T-helper 17 cell (primary cell): ENCODE data around the gene SPATS1. TPM values are rescaled to one million over a fixed set of nuclear protein-coding genes. Genes with fewer than 3 reads are reported as not detected.

Experiments used
- ATAC-seq: fragments of 150-1000 bp; cut with Tn5 transposase; 2 replicates; pipeline ENCODE4 v1.10.0; 2021; ENCODE audit warnings: mild to moderate bottlenecking, moderate library complexity
- DNase-seq, 3 donors: peaks; one replicate each; pipeline versions ENCODE4 v3.0.0 to v3.0.0-alpha.2; 2020 to 2021
- H3K9me3 ChIP-seq: one replicate; pipeline ENCODE4 v1.7.0; 2013; ENCODE audit warnings: low read length, mild to moderate bottlenecking; ENCODE audit not compliant: control insufficient read depth, poor library complexity, severe bottlenecking
- H3K27ac Mint-ChIP-seq: one replicate; pipeline ENCODE4 v1.8.0; 2022; ENCODE audit warnings: mild to moderate bottlenecking, moderate library complexity, mixed read lengths
- H3K27me3 Mint-ChIP-seq: one replicate; pipeline ENCODE4 v1.8.0; 2022; ENCODE audit warnings: mixed read lengths
- H3K36me3 Mint-ChIP-seq: one replicate; pipeline ENCODE4 v1.8.0; 2022; ENCODE audit warnings: low read depth, mixed read lengths
- H3K4me1 Mint-ChIP-seq: one replicate; pipeline ENCODE4 v1.8.0; 2022; ENCODE audit warnings: mild to moderate bottlenecking, mixed read lengths
- H3K4me3 Mint-ChIP-seq: one replicate; pipeline ENCODE4 v1.8.0; 2022; ENCODE audit warnings: mild to moderate bottlenecking, moderate library complexity, mixed read lengths
- total RNA-seq, 4 donors: library from RNA in 2 of 4; stranded (reverse) in 2 of 4; gene quantifications; one replicate each; pipeline ENCODE4 v1.2.3 and lab custom pipeline; 2022 to 2026

Gene SPATS1
- total RNA-seq, 2 donors from 2014 or later: not detected

GRCh38 chr6:44366781-44367180 lies 24.3 kb downstream of the SPATS1 start:
- no peaks in the 10 kb centered on the region for H3K9me3 ChIP-seq
- Mint-ChIP-seq H3K36me3 (peaks cover 2% of the 10 kb centered on the region), H3K4me1 (no peaks in the 10 kb centered on the region), H3K4me3 (no peak overlapping the region), H3K27me3 (peaks cover 26% of the 10 kb centered on the region), H3K27ac (no peak overlapping the region)
- ATAC-seq (no peak), DNase-seq (no peak)

- Mint-ChIP-seq H3K27me3 (peaks cover 25% of the 10 kb centered on the region), H3K4me3 (no peak overlapping the region), H3K36me3 (peaks cover 2% of the 10 kb centered on the region), H3K27ac (no peak overlapping the region), H3K4me1 (no peaks in the 10 kb centered on the region)
- no peaks in the 10 kb centered on the region for H3K9me3 ChIP-seq
- ATAC-seq (no peak), DNase-seq (no peak)
These were observed 25.2 kb downstream of the SPATS1 start for GRCh38 chr6:44367681-44368080.

- Mint-ChIP-seq H3K27me3 (peaks cover 48% of the 10 kb centered on the region), H3K36me3 (peaks cover 2% of the 10 kb centered on the region), H3K4me3 (no peak overlapping the region), H3K4me1 (no peaks in the 10 kb centered on the region), H3K27ac (no peak overlapping the region)
- ATAC-seq: no peak
- no peaks in the 10 kb centered on the region for H3K9me3 ChIP-seq
- DNase-seq: no peak
These were observed 30.6 kb downstream of the SPATS1 start for GRCh38 chr6:44373051-44373450.

GRCh38 chr6:44373787-44374186 lies 31.3 kb downstream of the SPATS1 start:
- H3K36me3 Mint-ChIP-seq: no peaks in the 10 kb centered on the region
- no peak for DNase-seq
- H3K4me1 Mint-ChIP-seq: no peaks in the 10 kb centered on the region
- H3K27ac Mint-ChIP-seq: no peak overlapping the region
- H3K27me3 Mint-ChIP-seq: peaks cover 42% of the 10 kb centered on the region
- H3K9me3 ChIP-seq: no peaks in the 10 kb centered on the region
- ATAC-seq: no peak
- no peak overlapping the region for H3K4me3 Mint-ChIP-seq

- no peaks in the 10 kb centered on the region for H3K36me3 Mint-ChIP-seq
- no peak overlapping the region for H3K4me3 Mint-ChIP-seq
- H3K27ac Mint-ChIP-seq: no peak overlapping the region
- DNase-seq (no peak), ATAC-seq (no peak)
- H3K27me3 Mint-ChIP-seq: peaks cover 39% of the 10 kb centered on the region
- H3K9me3 ChIP-seq: no peaks in the 10 kb centered on the region
- H3K4me1 Mint-ChIP-seq: peaks cover 2% of the 10 kb centered on the region
These were observed 32.6 kb downstream of the SPATS1 start for GRCh38 chr6:44375071-44375470.

- Mint-ChIP-seq H3K27me3 (peaks cover 44% of the 10 kb centered on the region), H3K4me1 (peaks cover 2% of the 10 kb centered on the region), H3K27ac (no peak overlapping the region), H3K36me3 (no peaks in the 10 kb centered on the region), H3K4me3 (no peak overlapping the region)
- ATAC-seq (no peak), DNase-seq (no peak)
- H3K9me3 ChIP-seq: no peaks in the 10 kb centered on the region
These were observed 35.0 kb downstream of the SPATS1 start for GRCh38 chr6:44377484-44377883.

GRCh38 chr6:44377971-44378370 lies 35.5 kb downstream of the SPATS1 start:
- H3K4me1 Mint-ChIP-seq: peaks cover 2% of the 10 kb centered on the region
- no peak overlapping the region for H3K27ac Mint-ChIP-seq
- peaks cover 39% of the 10 kb centered on the region for H3K27me3 Mint-ChIP-seq
- no peaks in the 10 kb centered on the region for H3K36me3 Mint-ChIP-seq
- DNase-seq (no peak), ATAC-seq (no peak)
- no peaks in the 10 kb centered on the region for H3K9me3 ChIP-seq
- H3K4me3 Mint-ChIP-seq: no peak overlapping the region

- no peaks in the 10 kb centered on the region for H3K36me3 Mint-ChIP-seq
- H3K9me3 ChIP-seq: no peaks in the 10 kb centered on the region
- DNase-seq (no peak), ATAC-seq (no peak)
- H3K27ac Mint-ChIP-seq: no peak overlapping the region
- peaks cover 7% of the 10 kb centered on the region for H3K4me1 Mint-ChIP-seq
- H3K4me3 Mint-ChIP-seq: no peak overlapping the region
- peaks cover 16% of the 10 kb centered on the region for H3K27me3 Mint-ChIP-seq
These were observed 39.3 kb downstream of the SPATS1 start for GRCh38 chr6:44381739-44382138.

- Mint-ChIP-seq H3K4me1 (peaks cover 38% of the 10 kb centered on the region), H3K27me3 (peaks cover 12% of the 10 kb centered on the region), H3K4me3 (peak overlapping the region; percentile 97), H3K27ac (peak overlapping the region; percentile 98), H3K36me3 (peaks cover 3% of the 10 kb centered on the region)
- no peak for DNase-seq
- ATAC-seq: no peak
- H3K9me3 ChIP-seq: no peaks in the 10 kb centered on the region
These were observed 44.0 kb downstream of the SPATS1 start for GRCh38 chr6:44386364-44386928.

- Mint-ChIP-seq H3K27me3 (peaks cover 7% of the 10 kb centered on the region), H3K4me3 (peak overlapping the region; percentile 97), H3K36me3 (peaks cover 3% of the 10 kb centered on the region), H3K4me1 (peaks cover 42% of the 10 kb centered on the region), H3K27ac (peak overlapping the region; percentile 98)
- DNase-seq: no peak
- peak; percentile 24 for ATAC-seq
- no peaks in the 10 kb centered on the region for H3K9me3 ChIP-seq
These were observed 44.5 kb downstream of the SPATS1 start for GRCh38 chr6:44386929-44387345.

- H3K27ac Mint-ChIP-seq: peak within 1 kb of the TSS; percentile 98
- no peaks in the 10 kb centered on the region for H3K9me3 ChIP-seq
- H3K4me1 Mint-ChIP-seq: peaks cover 44% of the 10 kb centered on the region
- peak within 1 kb of the TSS; percentile 97 for H3K4me3 Mint-ChIP-seq
- peak; percentile 62 to 82 (median 80) for DNase-seq
- H3K27me3 Mint-ChIP-seq: peaks cover 5% of the 10 kb centered on the region
- peaks cover 3% of the 10 kb centered on the region for H3K36me3 Mint-ChIP-seq
- ATAC-seq: peak; percentile 86
These were observed 45.1 kb downstream of the SPATS1 start, which contains the start of gene CDC5L for GRCh38 chr6:44387346-44388134. Gene CDC5L (plus strand): TSS chr6:44387706. CDS start chr6:44387824, 118 bp downstream.

GRCh38 chr6:44388135-44388487 lies 45.7 kb downstream of the SPATS1 start:
- Mint-ChIP-seq H3K4me3 (peak overlapping the region; percentile 97), H3K27me3 (peaks cover 5% of the 10 kb centered on the region), H3K27ac (peak overlapping the region; percentile 98), H3K36me3 (peaks cover 3% of the 10 kb centered on the region), H3K4me1 (peaks cover 44% of the 10 kb centered on the region)
- no peaks in the 10 kb centered on the region for H3K9me3 ChIP-seq
- no peak for ATAC-seq
- DNase-seq: peak in 1 of 3 donors; percentile 6

- no peaks in the 10 kb centered on the region for H3K9me3 ChIP-seq
- DNase-seq: no peak
- peaks cover 5% of the 10 kb centered on the region for H3K27me3 Mint-ChIP-seq
- H3K27ac Mint-ChIP-seq: peak overlapping the region; percentile 98
- peaks cover 44% of the 10 kb centered on the region for H3K4me1 Mint-ChIP-seq
- no peak for ATAC-seq
- peak overlapping the region; percentile 97 for H3K4me3 Mint-ChIP-seq
- H3K36me3 Mint-ChIP-seq: peaks cover 3% of the 10 kb centered on the region
These were observed 46.4 kb downstream of the SPATS1 start for GRCh38 chr6:44388887-44389286.
